Skeletal muscle tissue (tissue), 4 donors: Measurements from ENCODE around the gene TNS1. TPM values are rescaled to one million over a fixed set of nuclear protein-coding genes. Genes with fewer than 3 reads are reported as not detected.
A peak's percentile ranks its signal among the peaks of the same experiment; 100 is the strongest.

Experiments
- H3K27ac ChIP-seq: one replicate; pipeline ENCODE4 v1.7.0; 2013; ENCODE audit warnings: mild to moderate bottlenecking, low read depth, low read length, inconsistent platforms
- H3K27me3 ChIP-seq, 3 donors: one replicate each; pipeline ENCODE4 v1.7.0; 2013; ENCODE audit warnings: low read length in 3 of 3; ENCODE audit not compliant: control insufficient read depth in 3 of 3, insufficient read depth in 3 of 3
- H3K36me3 ChIP-seq, 3 donors: one replicate each; pipeline ENCODE4 v1.7.0; 2013; ENCODE audit warnings: low read length in 3 of 3; ENCODE audit not compliant: control insufficient read depth in 3 of 3, insufficient read depth in 3 of 3
- H3K4me1 ChIP-seq, 3 donors: one replicate each; pipeline ENCODE4 v1.7.0; 2013; ENCODE audit warnings: low read length in 3 of 3, mild to moderate bottlenecking in 3 of 3; ENCODE audit not compliant: control insufficient read depth in 3 of 3, insufficient read depth in 3 of 3
- H3K4me3 ChIP-seq, 3 donors: one replicate each; pipeline ENCODE4 v1.7.0; 2013; ENCODE audit warnings: low read length in 3 of 3
- H3K9ac ChIP-seq, 3 donors: one replicate each; pipeline ENCODE4 v1.7.0; 2013; ENCODE audit warnings: low read length in 3 of 3, mild to moderate bottlenecking in 3 of 3, moderate library complexity in 2 of 3, low read depth in 1 of 3
- H3K9me3 ChIP-seq, 3 donors: one replicate each; pipeline ENCODE4 v1.7.0; 2013; ENCODE audit warnings: low read length in 3 of 3; ENCODE audit not compliant: control insufficient read depth in 3 of 3
- total RNA-seq: library from RNA; depleted of rRNA; stranded (reverse); fragments of >200 nt; gene quantifications from one replicate; pipeline ENCODE4 v1.2.3, GENCODE V29; 2014
- donor health status: Osteomylitis.

Gene TNS1
- total RNA-seq, 1 donor from 2014 or later, result 73.1 TPM

DNA sequence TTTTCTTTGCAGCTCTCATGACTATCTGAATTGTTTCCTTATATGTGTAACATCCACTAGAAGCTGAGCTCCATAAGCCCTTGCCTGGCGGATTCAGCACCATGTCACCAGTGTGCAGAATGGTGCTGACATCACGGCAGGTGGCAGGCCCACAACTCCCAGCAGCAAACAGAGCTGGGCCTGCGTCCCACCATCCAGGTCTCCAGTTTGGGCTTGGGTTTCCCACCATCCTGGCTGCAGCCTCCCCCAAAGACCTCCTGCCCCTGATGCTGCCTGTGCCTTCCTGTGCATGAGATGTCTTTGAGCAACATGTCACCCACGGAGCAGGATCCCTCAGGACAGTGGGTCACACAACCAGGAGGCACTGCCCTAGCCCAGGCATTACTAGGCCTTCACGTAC, 113.1 kb downstream of the TNS1 start:
- no peaks in the 10 kb centered on the region for H3K27me3 ChIP-seq
- no peak overlapping the region for H3K4me3 ChIP-seq
- peak overlapping the region in 1 of 3 donors; percentile 54 for H3K9ac ChIP-seq
- peaks cover 26 to 67% (median 61%) of the 10 kb centered on the region in 3 donors for H3K4me1 ChIP-seq
- no peak overlapping the region for H3K27ac ChIP-seq
- no peaks in the 10 kb centered on the region for H3K9me3 ChIP-seq
- H3K36me3 ChIP-seq, result peaks cover 64 to 85% (median 78%) of the 10 kb centered on the region in 3 donors

DNA sequence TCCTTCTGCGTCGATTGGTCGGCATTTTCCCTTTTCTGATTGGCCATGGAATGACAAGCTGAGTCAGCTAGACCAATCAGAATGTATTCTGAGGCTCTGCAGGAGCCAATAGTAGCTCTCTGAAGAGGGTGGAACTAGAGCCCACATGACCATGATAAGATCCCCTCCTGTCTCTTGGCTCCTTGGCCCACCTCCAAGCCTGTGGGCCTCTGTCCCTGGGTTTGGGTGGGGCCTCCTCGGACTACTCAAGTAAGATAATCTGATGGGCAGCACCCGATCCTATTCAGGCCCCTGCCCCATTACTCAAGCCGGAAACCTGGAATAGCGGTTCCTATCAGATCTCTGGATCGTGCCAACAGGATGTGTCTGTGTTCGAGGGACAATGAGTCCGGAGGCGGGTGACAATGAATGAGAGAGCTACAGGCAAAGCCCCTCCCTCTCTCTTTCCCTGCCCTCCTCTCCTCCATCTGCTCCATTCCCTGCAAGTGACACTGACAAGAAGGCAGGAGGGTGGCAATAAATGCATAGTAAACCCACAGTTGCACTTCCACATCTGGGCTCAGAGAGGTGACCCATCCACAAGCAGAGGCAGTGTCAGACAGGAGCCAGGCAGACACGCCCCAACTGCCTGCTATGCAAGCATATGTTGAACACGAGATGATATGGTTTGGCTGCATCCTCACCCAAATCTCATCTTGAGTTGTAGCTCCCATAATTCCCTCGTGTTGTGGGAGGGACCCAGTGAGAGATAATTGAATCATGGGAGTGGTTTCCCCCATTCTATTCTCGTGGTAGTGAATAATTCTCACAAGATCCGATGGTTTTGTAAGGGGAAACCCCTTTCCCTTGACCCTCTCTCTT, 114.7 kb downstream of the TNS1 start:
- Histone ChIP-seq H3K4me3 (peak overlapping the region in 1 of 3 donors; percentile 5), H3K9me3 (no peaks in the 10 kb centered on the region), H3K4me1 (peaks cover 26 to 60% (median 51%) of the 10 kb centered on the region in 3 donors), H3K27ac (no peak overlapping the region), H3K36me3 (peaks cover 68 to 83% (median 70%) of the 10 kb centered on the region in 3 donors), H3K27me3 (no peaks in the 10 kb centered on the region), H3K9ac (peak overlapping the region in 1 of 3 donors; percentile 8)

DNA sequence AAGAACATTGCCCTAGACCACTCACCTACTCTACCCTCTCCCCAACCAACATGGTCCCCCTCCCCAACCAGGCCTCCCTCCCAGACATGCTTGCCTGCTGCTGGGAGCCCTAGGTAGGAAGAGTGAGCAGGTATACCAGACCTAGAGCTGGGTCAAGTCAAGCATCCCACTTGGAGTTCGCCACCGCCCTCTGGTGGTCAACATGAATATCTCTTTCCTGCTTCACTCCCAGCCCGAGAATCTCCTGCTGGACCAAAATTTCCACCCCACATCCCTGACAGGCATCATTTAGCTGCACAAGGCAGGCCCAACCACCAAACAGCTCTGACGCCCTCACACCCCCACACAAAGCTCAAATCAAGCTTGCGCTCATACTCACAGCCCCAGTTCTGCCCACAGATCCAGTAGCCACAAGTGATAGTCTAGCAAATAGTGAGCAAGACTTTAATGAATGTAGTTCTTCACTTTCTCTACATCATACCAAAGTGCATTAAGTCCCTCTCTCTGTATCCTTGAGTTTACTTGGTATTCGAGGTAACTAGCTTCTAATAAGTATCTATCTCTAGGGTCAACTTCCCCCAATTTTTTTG, 116.0 kb downstream of the TNS1 start:
- Histone ChIP-seq H3K4me3 (no peak overlapping the region), H3K9ac (no peak overlapping the region), H3K27ac (no peak overlapping the region), H3K36me3 (peaks cover 62 to 75% (median 68%) of the 10 kb centered on the region in 3 donors), H3K4me1 (peaks cover 23 to 51% (median 45%) of the 10 kb centered on the region in 3 donors), H3K27me3 (no peaks in the 10 kb centered on the region), H3K9me3 (no peaks in the 10 kb centered on the region)

DNA sequence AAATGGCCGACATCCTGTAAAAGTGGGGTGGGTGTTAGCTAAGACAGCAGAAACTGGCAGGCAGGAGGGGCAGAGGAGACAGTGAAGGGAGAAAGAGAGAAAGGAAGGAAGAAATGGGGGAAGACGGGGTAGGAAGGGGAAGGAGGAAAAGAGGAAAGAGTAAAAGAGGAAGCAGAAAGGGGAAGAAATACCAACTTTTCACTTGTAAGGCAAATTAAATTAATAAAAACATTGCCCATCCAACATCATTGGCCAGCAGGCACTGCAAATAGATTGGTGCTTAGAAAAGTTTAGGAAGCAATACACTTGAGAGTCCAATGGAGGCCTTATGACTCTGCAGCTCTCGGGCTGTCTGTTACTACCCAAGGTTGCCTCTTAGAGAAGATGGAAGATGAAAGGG, 116.7 kb downstream of the TNS1 start:
- peaks cover 59 to 75% (median 61%) of the 10 kb centered on the region in 3 donors for H3K36me3 ChIP-seq
- H3K27me3 ChIP-seq, result no peaks in the 10 kb centered on the region
- H3K9ac ChIP-seq, result no peak overlapping the region
- no peak overlapping the region for H3K27ac ChIP-seq
- peaks cover 24 to 49% (median 38%) of the 10 kb centered on the region in 3 donors for H3K4me1 ChIP-seq
- no peaks in the 10 kb centered on the region for H3K9me3 ChIP-seq
- no peak overlapping the region for H3K4me3 ChIP-seq

DNA sequence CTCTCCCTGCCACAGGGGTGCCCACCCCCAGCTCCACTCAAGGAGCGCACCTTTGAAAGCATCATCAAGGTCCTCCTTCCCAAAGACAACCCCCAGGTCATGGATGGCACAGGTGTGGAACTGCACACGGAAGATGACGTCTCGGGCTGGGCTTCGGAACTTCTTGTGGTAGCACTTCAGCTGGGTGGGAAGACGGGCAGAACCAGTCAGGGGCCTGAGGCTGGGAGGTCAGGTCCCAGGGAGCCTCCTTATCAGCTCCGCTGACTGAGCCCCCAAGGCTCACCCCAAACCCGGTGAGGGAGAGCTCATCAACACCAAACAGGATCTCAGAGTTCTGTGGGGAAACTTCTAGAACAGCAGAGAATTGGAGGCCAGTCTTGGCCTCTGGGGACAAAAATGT, 117.8 kb downstream of the TNS1 start:
- peaks cover 26 to 45% (median 34%) of the 10 kb centered on the region in 3 donors for H3K4me1 ChIP-seq
- H3K27ac ChIP-seq, result no peak overlapping the region
- no peak overlapping the region for H3K9ac ChIP-seq
- no peaks in the 10 kb centered on the region for H3K27me3 ChIP-seq
- no peaks in the 10 kb centered on the region for H3K9me3 ChIP-seq
- H3K36me3 ChIP-seq, result peaks cover 61 to 75% (median 66%) of the 10 kb centered on the region in 3 donors
- H3K4me3 ChIP-seq, result no peak overlapping the region

DNA sequence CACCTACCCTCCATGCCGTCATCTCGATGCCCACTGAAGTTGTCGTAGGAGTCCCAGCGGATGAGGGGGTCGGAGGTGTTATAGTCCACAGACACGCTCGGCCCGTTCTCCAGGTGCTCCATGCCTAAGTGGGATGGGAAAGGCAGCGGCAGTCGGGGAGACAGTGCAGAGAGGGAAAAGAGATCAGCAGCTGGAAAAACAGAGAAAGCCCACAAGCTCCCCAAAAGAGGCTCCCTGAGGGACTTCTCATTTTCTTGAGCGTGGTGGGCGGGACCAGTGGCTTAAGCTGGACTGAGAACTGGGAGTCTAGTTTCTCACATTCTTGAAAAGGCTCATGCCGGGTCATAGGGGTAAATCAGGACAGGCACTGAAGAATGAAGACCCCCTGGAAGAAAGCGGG, 121.9 kb downstream of the TNS1 start:
- Histone ChIP-seq H3K4me1 (peaks cover 13 to 27% (median 20%) of the 10 kb centered on the region in 3 donors), H3K27ac (peak overlapping the region; percentile 10), H3K9ac (no peak overlapping the region), H3K27me3 (no peaks in the 10 kb centered on the region), H3K9me3 (no peaks in the 10 kb centered on the region), H3K4me3 (no peak overlapping the region), H3K36me3 (peaks cover 50 to 81% (median 67%) of the 10 kb centered on the region in 3 donors)

DNA sequence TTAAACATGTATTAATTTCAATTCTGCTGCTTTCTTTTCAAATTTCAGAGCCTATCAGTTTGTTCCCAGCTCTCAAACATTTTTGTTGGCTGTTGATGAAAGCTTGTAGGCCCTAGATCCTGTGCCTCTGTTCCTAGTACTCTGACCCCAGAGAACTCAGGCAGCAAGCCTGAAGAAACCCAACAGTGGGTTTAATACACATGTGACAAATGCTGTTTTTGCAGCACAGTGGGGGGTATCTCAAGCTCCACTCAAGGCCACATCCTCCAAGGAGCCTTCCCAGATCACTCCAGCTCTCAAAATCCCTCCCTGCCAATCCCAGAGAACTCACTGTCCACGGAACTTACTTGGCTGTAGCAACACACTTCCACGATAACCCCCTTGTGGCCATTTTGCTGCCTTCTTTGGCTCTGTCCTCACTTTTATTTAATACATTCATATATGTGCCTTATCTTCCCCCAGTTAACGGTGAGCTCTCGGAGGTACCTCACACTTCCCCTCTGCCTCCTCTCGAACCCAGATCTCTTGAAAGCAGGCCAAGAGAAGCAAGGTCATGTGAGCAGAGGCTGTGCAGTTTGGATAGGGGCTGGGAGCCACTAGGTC, 122.4 kb downstream of the TNS1 start:
- Histone ChIP-seq H3K4me1 (peaks cover 13 to 23% (median 16%) of the 10 kb centered on the region in 3 donors), H3K9ac (no peak overlapping the region), H3K27ac (peak overlapping the region; percentile 10), H3K4me3 (no peak overlapping the region), H3K36me3 (peaks cover 45 to 79% (median 66%) of the 10 kb centered on the region in 3 donors), H3K9me3 (no peaks in the 10 kb centered on the region), H3K27me3 (no peaks in the 10 kb centered on the region)

DNA sequence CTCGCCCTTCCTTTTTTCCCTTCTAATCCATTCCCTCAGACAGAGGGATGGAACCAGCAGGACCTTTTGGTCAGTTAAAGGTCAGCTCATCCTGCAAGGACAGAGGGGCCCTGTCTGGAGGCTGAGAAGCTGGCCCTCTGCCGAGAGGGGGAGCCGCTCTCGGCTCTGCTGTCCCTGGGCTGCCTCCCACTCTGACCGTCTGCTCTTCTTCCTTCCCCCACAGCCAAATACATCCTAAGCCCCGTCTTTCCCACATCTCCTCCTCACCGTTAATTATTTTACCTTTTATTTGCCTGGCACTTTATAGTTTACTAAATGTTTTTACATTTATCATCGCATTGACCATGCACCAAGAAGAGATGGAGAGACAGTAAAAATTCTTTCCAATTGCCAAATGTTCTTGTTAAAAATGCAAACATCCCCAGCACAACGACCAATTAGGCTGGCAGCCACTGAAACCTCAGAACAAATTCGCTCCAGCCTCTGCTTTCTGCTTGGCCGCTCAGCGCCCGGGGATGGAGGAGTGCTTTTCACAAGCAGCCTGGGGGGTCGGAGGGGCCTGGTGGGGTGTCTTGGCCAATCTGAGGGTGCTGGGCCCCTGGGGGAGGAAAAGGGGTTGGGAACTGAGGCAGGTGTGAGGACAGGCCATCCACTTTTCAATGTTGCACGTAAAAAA, 123.7 kb downstream of the TNS1 start:
- H3K27ac ChIP-seq, result no peak overlapping the region
- H3K9ac ChIP-seq, result no peak overlapping the region
- no peaks in the 10 kb centered on the region for H3K27me3 ChIP-seq
- H3K4me1 ChIP-seq, result peaks cover 13 to 23% (median 16%) of the 10 kb centered on the region in 3 donors
- no peaks in the 10 kb centered on the region for H3K9me3 ChIP-seq
- no peak overlapping the region for H3K4me3 ChIP-seq
- H3K36me3 ChIP-seq, result peaks cover 45 to 76% (median 59%) of the 10 kb centered on the region in 3 donors

DNA sequence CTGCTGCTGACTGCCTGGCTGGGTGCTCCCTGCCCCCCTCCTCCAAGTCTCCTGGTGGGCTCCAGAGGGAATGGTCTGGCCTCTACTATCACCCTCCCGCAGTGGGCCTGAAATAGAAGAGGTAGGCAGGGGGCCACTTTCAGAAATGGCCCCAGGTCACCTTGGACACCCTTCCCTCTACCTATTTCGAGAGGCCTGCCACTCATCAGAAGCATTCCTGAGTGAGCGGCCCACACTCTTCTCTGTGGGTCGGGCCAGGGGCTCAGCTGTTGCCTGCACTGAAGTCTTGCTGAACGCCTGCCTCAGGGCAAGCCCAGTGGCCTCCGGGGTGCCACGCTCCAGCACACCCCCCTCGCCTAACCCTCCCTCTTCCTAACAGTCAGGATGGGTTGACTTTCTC, 124.9 kb downstream of the TNS1 start:
- Histone ChIP-seq H3K36me3 (peaks cover 43 to 76% (median 62%) of the 10 kb centered on the region in 3 donors), H3K9me3 (no peaks in the 10 kb centered on the region), H3K4me3 (no peak overlapping the region), H3K9ac (peak overlapping the region in 1 of 3 donors; percentile 45), H3K27me3 (no peaks in the 10 kb centered on the region), H3K4me1 (peaks cover 13 to 23% (median 16%) of the 10 kb centered on the region in 3 donors), H3K27ac (no peak overlapping the region)
